ENCODE measurements around the gene HMGXB4.

HMGXB4 gene

DNA sequence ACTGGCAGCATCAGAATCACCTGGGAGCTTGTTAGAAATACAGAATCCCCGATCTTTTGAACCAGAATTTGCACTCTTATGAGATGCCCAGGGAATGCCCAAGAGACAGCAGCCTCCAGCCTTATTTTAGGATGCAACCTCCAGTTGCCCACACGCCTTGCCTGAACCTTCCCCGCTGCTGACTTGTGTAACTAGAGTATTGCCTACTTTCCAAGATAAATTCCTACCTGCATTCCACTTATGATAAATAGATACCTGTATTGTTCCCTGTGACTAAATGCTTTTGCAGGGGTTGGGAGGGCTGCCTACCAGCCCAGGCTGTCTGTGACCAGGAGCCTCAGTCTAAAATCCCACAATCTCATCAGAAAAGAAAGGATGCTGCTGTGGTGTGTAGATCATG lies 44.3 kb upstream of the HMGXB4 start:
- H2AK5ac ChIP-seq (ENCODE audit: low read length): no peak overlapping the region
- no peak overlapping the region for H4K8ac ChIP-seq (ENCODE audit: low read depth, low read length)
- no peak overlapping the region for H4K12ac ChIP-seq (ENCODE audit: low read depth, low read length)
- H3K79me2 ChIP-seq (ENCODE audit: control insufficient read depth, insufficient read depth, low read length, poor library complexity): no peaks in the 10 kb centered on the region
- peak; percentile 68 to 83 for DNase-seq
- no peak overlapping the region for H3K14ac ChIP-seq (ENCODE audit: low read length)
- H3K36me3 ChIP-seq (ENCODE audit: control insufficient read depth in 1 of 2, insufficient read depth in 2 of 2, low read length in 2 of 2): no peaks in the 10 kb centered on the region
- H3K27me3 ChIP-seq (ENCODE audit: insufficient read depth, low read length): no peaks in the 10 kb centered on the region
- no peak overlapping the region for H2BK5ac ChIP-seq (ENCODE audit: low read depth, low read length, poor library complexity)
- no peak overlapping the region for H2BK12ac ChIP-seq (ENCODE audit: low read length)
- H3K79me1 ChIP-seq (ENCODE audit: low read length): no peaks in the 10 kb centered on the region
- no peak overlapping the region for H3K4ac ChIP-seq (ENCODE audit: low read depth, low read length)
- no peak overlapping the region for H3K4me2 ChIP-seq (ENCODE audit: low read length)
- H4K91ac ChIP-seq (ENCODE audit: low read depth, low read length): no peak overlapping the region
- H3K4me1 ChIP-seq (ENCODE audit: control insufficient read depth in 1 of 2, insufficient read depth in 2 of 2, low read length in 2 of 2): peaks cover 6 to 9% of the 10 kb centered on the region in 2 experiments
- no CpG with 5 or more reads among the region's 3 CpGs for whole genome bisulfite sequencing (ENCODE audit: extremely low coverage, insufficient coverage, insufficient read length)
- H3K27ac ChIP-seq (ENCODE audit: low read depth, low read length): no peak overlapping the region
- H3K18ac ChIP-seq (ENCODE audit: low read length): no peak overlapping the region
- H3K4me3 ChIP-seq (ENCODE audit: low read depth, low read length): no peak overlapping the region
- no peak overlapping the region for H3K23ac ChIP-seq (ENCODE audit: low read length)
- H3K9ac ChIP-seq (ENCODE audit: low read length): no peak overlapping the region
- H2AFZ ChIP-seq (ENCODE audit: insufficient read depth, low read length, poor library complexity): no peak overlapping the region
- no peak overlapping the region for H2BK120ac ChIP-seq (ENCODE audit: insufficient read depth, low read length, poor library complexity)
- peaks cover 2% of the 10 kb centered on the region for H3K9me3 ChIP-seq (ENCODE audit: insufficient read depth, low read depth, low read length)

DNA sequence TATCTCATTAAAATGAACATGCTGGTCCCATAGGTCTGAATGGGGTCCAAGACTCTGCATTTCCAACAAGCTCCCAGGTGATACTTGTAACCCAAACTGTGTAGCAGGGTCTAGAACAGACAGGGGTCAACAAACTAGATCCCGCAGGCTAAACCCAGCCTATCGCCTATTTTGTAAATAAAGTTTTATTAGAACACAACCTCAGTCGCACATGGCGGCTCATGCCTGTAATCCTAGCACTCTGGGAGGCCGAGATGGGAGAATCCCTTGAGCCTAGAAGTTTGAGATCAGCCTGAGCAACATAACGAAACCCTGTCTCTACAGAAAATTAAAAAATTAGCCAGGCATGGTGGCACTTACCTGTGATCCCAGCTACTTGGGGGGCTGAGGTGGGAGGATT lies 42.3 kb upstream of the HMGXB4 start:
- WGBS (ENCODE audit: extremely low coverage, insufficient coverage, insufficient read length): no CpG with 5 or more reads among the region's 6 CpGs

DNA sequence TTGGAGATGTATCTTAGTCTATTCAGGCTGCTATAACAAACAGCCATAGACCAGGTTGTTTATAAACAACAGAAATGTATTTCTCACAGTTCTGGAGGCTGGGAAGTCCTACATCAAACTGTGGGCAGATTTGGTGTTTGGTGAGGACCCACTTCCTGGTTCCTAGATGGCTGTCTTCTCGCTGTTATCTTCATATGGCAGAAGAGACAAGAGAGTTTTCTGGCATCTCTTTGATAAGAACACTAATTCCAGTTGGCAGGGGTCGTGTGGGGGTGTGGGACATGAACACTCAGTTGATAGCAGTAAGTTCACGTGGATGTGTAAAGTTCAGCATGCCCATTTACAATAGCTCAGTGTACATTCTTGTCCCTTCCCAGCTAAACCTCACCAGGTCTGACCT lies 41.3 kb upstream of the HMGXB4 start:
- Histone ChIP-seq H3K14ac (ENCODE audit: low read length) (no peak overlapping the region), H3K23ac (ENCODE audit: low read length) (no peak overlapping the region), H2BK120ac (ENCODE audit: insufficient read depth, low read length, poor library complexity) (no peak overlapping the region), H2BK12ac (ENCODE audit: low read length) (no peak overlapping the region), H2AFZ (ENCODE audit: insufficient read depth, low read length, poor library complexity) (no peak overlapping the region), H2BK5ac (ENCODE audit: low read depth, low read length, poor library complexity) (no peak overlapping the region), H3K79me2 (ENCODE audit: control insufficient read depth, insufficient read depth, low read length, poor library complexity) (no peaks in the 10 kb centered on the region), H4K8ac (ENCODE audit: low read depth, low read length) (no peak overlapping the region), H4K12ac (ENCODE audit: low read depth, low read length) (no peak overlapping the region), H3K27ac (ENCODE audit: low read depth, low read length) (no peak overlapping the region), H3K4ac (ENCODE audit: low read depth, low read length) (no peak overlapping the region), H4K91ac (ENCODE audit: low read depth, low read length) (no peak overlapping the region), H3K36me3 (ENCODE audit: control insufficient read depth in 1 of 2, insufficient read depth in 2 of 2, low read length in 2 of 2) (no peaks in the 10 kb centered on the region), H3K4me1 (ENCODE audit: control insufficient read depth in 1 of 2, insufficient read depth in 2 of 2, low read length in 2 of 2) (peaks cover 6 to 9% of the 10 kb centered on the region in 2 experiments), H3K79me1 (ENCODE audit: low read length) (no peaks in the 10 kb centered on the region), H3K4me2 (ENCODE audit: low read length) (no peak overlapping the region), H3K4me3 (ENCODE audit: low read depth, low read length) (no peak overlapping the region), H2AK5ac (ENCODE audit: low read length) (no peak overlapping the region), H3K9ac (ENCODE audit: low read length) (no peak overlapping the region), H3K18ac (ENCODE audit: low read length) (no peak overlapping the region), H3K9me3 (ENCODE audit: insufficient read depth, low read depth, low read length) (peaks cover 3% of the 10 kb centered on the region), H3K27me3 (ENCODE audit: insufficient read depth, low read length) (no peaks in the 10 kb centered on the region)
- WGBS (ENCODE audit: extremely low coverage, insufficient coverage, insufficient read length): no CpG with 5 or more reads among the region's 3 CpGs
- DNase-seq: no peak

More for the DNA sequence above, 42.3 kb upstream of the HMGXB4 start:
- H3K4me1 ChIP-seq (ENCODE audit: control insufficient read depth in 1 of 2, insufficient read depth in 2 of 2, low read length in 2 of 2): peaks cover 6 to 9% of the 10 kb centered on the region in 2 experiments
- no peak overlapping the region for H2AK5ac ChIP-seq (ENCODE audit: low read length)
- no peak overlapping the region for H4K8ac ChIP-seq (ENCODE audit: low read depth, low read length)
- H3K23ac ChIP-seq (ENCODE audit: low read length): no peak overlapping the region
- H2AFZ ChIP-seq (ENCODE audit: insufficient read depth, low read length, poor library complexity): no peak overlapping the region
- no peak overlapping the region for H3K14ac ChIP-seq (ENCODE audit: low read length)
- no peak overlapping the region for H4K91ac ChIP-seq (ENCODE audit: low read depth, low read length)
- no peak overlapping the region for H2BK5ac ChIP-seq (ENCODE audit: low read depth, low read length, poor library complexity)
- H3K36me3 ChIP-seq (ENCODE audit: control insufficient read depth in 1 of 2, insufficient read depth in 2 of 2, low read length in 2 of 2): no peaks in the 10 kb centered on the region
- H2BK120ac ChIP-seq (ENCODE audit: insufficient read depth, low read length, poor library complexity): no peak overlapping the region
- no peak overlapping the region for H3K27ac ChIP-seq (ENCODE audit: low read depth, low read length)
- H3K79me1 ChIP-seq (ENCODE audit: low read length): no peaks in the 10 kb centered on the region
- H3K4me3 ChIP-seq (ENCODE audit: low read depth, low read length): no peak overlapping the region
- no peak overlapping the region for H3K4me2 ChIP-seq (ENCODE audit: low read length)
- no peak overlapping the region for H4K12ac ChIP-seq (ENCODE audit: low read depth, low read length)
- H3K9ac ChIP-seq (ENCODE audit: low read length): no peak overlapping the region
- peaks cover 3% of the 10 kb centered on the region for H3K9me3 ChIP-seq (ENCODE audit: insufficient read depth, low read depth, low read length)
- no peak overlapping the region for H2BK12ac ChIP-seq (ENCODE audit: low read length)
- H3K79me2 ChIP-seq (ENCODE audit: control insufficient read depth, insufficient read depth, low read length, poor library complexity): no peaks in the 10 kb centered on the region
- no peaks in the 10 kb centered on the region for H3K27me3 ChIP-seq (ENCODE audit: insufficient read depth, low read length)
- no peak for DNase-seq
- H3K4ac ChIP-seq (ENCODE audit: low read depth, low read length): no peak overlapping the region
- no peak overlapping the region for H3K18ac ChIP-seq (ENCODE audit: low read length)

DNA sequence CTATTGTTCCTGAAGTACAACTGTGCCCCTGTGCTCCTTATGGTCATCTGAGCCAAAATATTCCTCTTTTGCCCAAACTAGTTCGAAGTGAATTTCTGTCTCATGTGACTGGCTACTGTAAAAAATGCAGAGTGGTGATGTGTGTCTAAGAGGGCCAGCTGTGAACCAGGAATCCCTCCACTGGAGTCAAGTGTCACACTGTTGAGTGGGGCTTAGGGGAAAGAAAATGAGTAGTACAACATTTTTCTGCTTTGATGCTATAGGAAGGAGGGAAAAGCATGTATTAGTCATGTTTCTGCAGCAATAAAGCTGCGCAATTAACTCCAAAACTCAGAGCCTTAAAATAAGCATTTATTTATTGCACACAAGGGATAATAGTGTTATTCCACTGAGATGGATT lies 39.8 kb upstream of the HMGXB4 start:
- no peaks in the 10 kb centered on the region for H3K27me3 ChIP-seq (ENCODE audit: insufficient read depth, low read length)
- no peak overlapping the region for H3K9ac ChIP-seq (ENCODE audit: low read length)
- no peak overlapping the region for H3K18ac ChIP-seq (ENCODE audit: low read length)
- H3K23ac ChIP-seq (ENCODE audit: low read length): no peak overlapping the region
- peak; percentile 22 to 49 for DNase-seq
- H2AK5ac ChIP-seq (ENCODE audit: low read length): no peak overlapping the region
- H2BK120ac ChIP-seq (ENCODE audit: insufficient read depth, low read length, poor library complexity): no peak overlapping the region
- no peak overlapping the region for H3K4ac ChIP-seq (ENCODE audit: low read depth, low read length)
- no peaks in the 10 kb centered on the region for H3K79me1 ChIP-seq (ENCODE audit: low read length)
- H3K4me2 ChIP-seq (ENCODE audit: low read length): no peak overlapping the region
- H3K27ac ChIP-seq (ENCODE audit: low read depth, low read length): no peak overlapping the region
- WGBS (ENCODE audit: extremely low coverage, insufficient coverage, insufficient read length): no CpG with 5 or more reads among the region's 2 CpGs
- no peak overlapping the region for H3K14ac ChIP-seq (ENCODE audit: low read length)
- H4K91ac ChIP-seq (ENCODE audit: low read depth, low read length): no peak overlapping the region
- H3K9me3 ChIP-seq (ENCODE audit: insufficient read depth, low read depth, low read length): peaks cover 3% of the 10 kb centered on the region
- no peak overlapping the region for H3K4me3 ChIP-seq (ENCODE audit: low read depth, low read length)
- H3K4me1 ChIP-seq (ENCODE audit: control insufficient read depth in 1 of 2, insufficient read depth in 2 of 2, low read length in 2 of 2): peaks cover 0 to 2% of the 10 kb centered on the region in 2 experiments
- no peak overlapping the region for H4K12ac ChIP-seq (ENCODE audit: low read depth, low read length)
- no peaks in the 10 kb centered on the region for H3K79me2 ChIP-seq (ENCODE audit: control insufficient read depth, insufficient read depth, low read length, poor library complexity)
- no peak overlapping the region for H2AFZ ChIP-seq (ENCODE audit: insufficient read depth, low read length, poor library complexity)
- no peak overlapping the region for H4K8ac ChIP-seq (ENCODE audit: low read depth, low read length)
- no peaks in the 10 kb centered on the region for H3K36me3 ChIP-seq (ENCODE audit: control insufficient read depth in 1 of 2, insufficient read depth in 2 of 2, low read length in 2 of 2)
- no peak overlapping the region for H2BK5ac ChIP-seq (ENCODE audit: low read depth, low read length, poor library complexity)
- H2BK12ac ChIP-seq (ENCODE audit: low read length): no peak overlapping the region

All from trophoblast cell (in vitro differentiated cells and primary cell).